ENCODE data around the gene AVEN.

The AVEN gene

GRCh38 chr15:33839540-33839939 lies 199.5 kb downstream of the AVEN start:
- TF ChIP-seq REST (IDR thresholded peaks at IDR 0.05; ENCODE audit: insufficient read depth in 1 of 2, low read depth in 2 of 2, low read length in 2 of 2) (no peak), SIN3A (IDR thresholded peaks at IDR 0.05; ENCODE audit: borderline replicate concordance, insufficient read depth, low read length) (no peak), TAF1 (IDR thresholded peaks at IDR 0.05; ENCODE audit: borderline replicate concordance, insufficient read depth, low read length) (no peak), FOXP2 (optimal IDR thresholded peaks at IDR 0.05; ENCODE audit: borderline replicate concordance, extremely low read depth, extremely low read length, insufficient read depth) (no peak)

GRCh38 chr15:33837294-33837693 lies 201.7 kb downstream of the AVEN start:
- TF ChIP-seq POLR2AphosphoS5 (IDR thresholded peaks at IDR 0.05; ENCODE audit: low read depth, low read length) (no peak), REST (IDR thresholded peaks at IDR 0.05; ENCODE audit: insufficient read depth in 1 of 2, low read depth in 2 of 2, low read length in 2 of 2) (no peak)

GRCh38 chr15:33834892-33835743 lies 203.9 kb downstream of the AVEN start:
- TF ChIP-seq TAF1 (IDR thresholded peaks at IDR 0.05; ENCODE audit: borderline replicate concordance, insufficient read depth, low read length) (no peak), SIN3A (IDR thresholded peaks at IDR 0.05; ENCODE audit: borderline replicate concordance, insufficient read depth, low read length) (no peak), POLR2AphosphoS5 (IDR thresholded peaks at IDR 0.05; ENCODE audit: low read depth, low read length) (no peak), REST (IDR thresholded peaks at IDR 0.05; ENCODE audit: insufficient read depth in 1 of 2, low read depth in 2 of 2, low read length in 2 of 2) (no peak), FOXP2 (optimal IDR thresholded peaks at IDR 0.05; ENCODE audit: borderline replicate concordance, extremely low read depth, extremely low read length, insufficient read depth) (no peak)

- TF ChIP-seq POLR2AphosphoS5 (IDR thresholded peaks at IDR 0.05; ENCODE audit: low read depth, low read length) (no peak), FOXP2 (optimal IDR thresholded peaks at IDR 0.05; ENCODE audit: borderline replicate concordance, extremely low read depth, extremely low read length, insufficient read depth) (no peak), TAF1 (IDR thresholded peaks at IDR 0.05; ENCODE audit: borderline replicate concordance, insufficient read depth, low read length) (no peak), SIN3A (IDR thresholded peaks at IDR 0.05; ENCODE audit: borderline replicate concordance, insufficient read depth, low read length) (no peak), REST (IDR thresholded peaks at IDR 0.05; ENCODE audit: insufficient read depth in 1 of 2, low read depth in 2 of 2, low read length in 2 of 2) (no peak)
These were observed 207.4 kb downstream of the AVEN start for GRCh38 chr15:33831646-33832045.

GRCh38 chr15:33830351-33830750 lies 208.7 kb downstream of the AVEN start:
- TF ChIP-seq POLR2AphosphoS5 (IDR thresholded peaks at IDR 0.05; ENCODE audit: low read depth, low read length) (no peak), SIN3A (IDR thresholded peaks at IDR 0.05; ENCODE audit: borderline replicate concordance, insufficient read depth, low read length) (no peak), REST (IDR thresholded peaks at IDR 0.05; ENCODE audit: insufficient read depth in 1 of 2, low read depth in 2 of 2, low read length in 2 of 2) (no peak), FOXP2 (optimal IDR thresholded peaks at IDR 0.05; ENCODE audit: borderline replicate concordance, extremely low read depth, extremely low read length, insufficient read depth) (no peak), TAF1 (IDR thresholded peaks at IDR 0.05; ENCODE audit: borderline replicate concordance, insufficient read depth, low read length) (no peak)

All from PFSK-1 (cell line).